Peyer's patch (tissue), 4 donors: ENCODE results near the gene CWC27. TPM values are rescaled to one million over a fixed set of nuclear protein-coding genes. Genes with fewer than 3 reads are reported as not detected.
A peak's percentile ranks its signal among the peaks of the same experiment; 100 is the strongest.

Experiments used
- DNase-seq, 3 donors: peaks; one replicate each; pipeline ENCODE4 v3.0.0-alpha.2; 2017 to 2019
- H3K27ac ChIP-seq, 4 donors: fragments of 200-600 bp; sonication (generic); one replicate each; pipeline ENCODE4 v1.5.1; 2016 to 2019
- H3K27me3 ChIP-seq, 2 donors: fragments of 200-600 bp; sonication (generic); one replicate each; pipeline ENCODE4 v1.5.1; 2019
- H3K36me3 ChIP-seq, 3 donors: fragments of 200-600 bp; sonication (generic); one replicate each; pipeline ENCODE4 v1.5.1; 2016 to 2019
- H3K4me1 ChIP-seq, 4 donors: fragments of 200-600 bp; sonication (generic); one replicate each; pipeline ENCODE4 v1.5.1; 2016 to 2019
- H3K4me3 ChIP-seq, 4 donors: fragments of 200-600 bp; sonication (generic); 1 replicate in 3 of 4; 2 replicates in 1 of 4; pipeline ENCODE4 v1.5.1; 2016 to 2019; ENCODE audit warnings: mild to moderate bottlenecking in 1 of 4
- H3K9me3 ChIP-seq, 4 donors: fragments of 200-600 bp; sonication (generic); one replicate each; pipeline ENCODE4 v1.5.1; 2016 to 2019; ENCODE audit warnings: mild to moderate bottlenecking in 1 of 4
- POLR2A ChIP-seq, 2 donors: fragments of 450-650 bp; IDR thresholded peaks; one replicate each; pipeline ENCODE4 v1.5.1; 2017; ENCODE audit warnings: antibody characterized with exemption in 2 of 2, mild to moderate bottlenecking in 2 of 2, moderate library complexity in 2 of 2
- total RNA-seq, 4 donors: library from RNA; depleted of rRNA; stranded (reverse); fragments of >200 nt; gene quantifications; one replicate each; pipeline ENCODE4 v1.1.0, GENCODE V29; 2016
- TF ChIP-seq, protein P1 (sequence below), 6 experiments: fragments of 450-650 bp in 4 of 6; fragments of 200-600 bp in 2 of 6; sonication (generic) in 1 of 6; IDR thresholded peaks; one replicate each; pipeline ENCODE4 v1.5.1; 2017 to 2019; ENCODE audit warnings: antibody characterized with exemption in 6 of 6, mild to moderate bottlenecking in 3 of 6, moderate library complexity in 1 of 6

CWC27 gene
- total RNA-seq, 4 donors from 2014 or later = 10.9 to 24.8 (median 13.6) TPM

DNA sequence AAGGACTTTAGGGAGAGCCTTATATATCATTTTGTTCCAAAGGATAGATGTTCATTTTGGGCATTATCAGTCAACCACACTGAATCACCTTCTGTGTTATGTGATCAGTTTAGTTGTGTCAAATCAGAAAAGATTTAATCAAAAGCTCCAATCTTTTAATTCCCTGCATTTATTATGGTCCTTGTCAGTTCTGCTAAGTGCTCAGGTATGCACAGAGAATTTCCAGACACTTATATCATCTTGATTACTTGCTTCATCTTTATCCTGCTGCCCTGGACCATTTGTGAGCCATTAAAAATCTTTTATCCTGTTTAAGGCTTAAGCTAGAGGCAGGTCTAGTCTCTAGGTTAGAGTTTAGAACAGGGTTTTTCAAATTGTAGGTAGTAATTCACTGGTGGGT is 179.1 kb downstream of the CWC27 start:
- no peak for DNase-seq
- Histone ChIP-seq H3K27me3 (no peaks in the 10 kb centered on the region), H3K36me3 (no peaks in the 10 kb centered on the region), H3K4me1 (no peaks in the 10 kb centered on the region), H3K4me3 (no peak overlapping the region), H3K9me3 (no peaks in the 10 kb centered on the region), H3K27ac (no peak overlapping the region)
- TF ChIP-seq POLR2A (IDR thresholded peaks at IDR 0.05) = no peak
- TF ChIP-seq, protein P1, sequence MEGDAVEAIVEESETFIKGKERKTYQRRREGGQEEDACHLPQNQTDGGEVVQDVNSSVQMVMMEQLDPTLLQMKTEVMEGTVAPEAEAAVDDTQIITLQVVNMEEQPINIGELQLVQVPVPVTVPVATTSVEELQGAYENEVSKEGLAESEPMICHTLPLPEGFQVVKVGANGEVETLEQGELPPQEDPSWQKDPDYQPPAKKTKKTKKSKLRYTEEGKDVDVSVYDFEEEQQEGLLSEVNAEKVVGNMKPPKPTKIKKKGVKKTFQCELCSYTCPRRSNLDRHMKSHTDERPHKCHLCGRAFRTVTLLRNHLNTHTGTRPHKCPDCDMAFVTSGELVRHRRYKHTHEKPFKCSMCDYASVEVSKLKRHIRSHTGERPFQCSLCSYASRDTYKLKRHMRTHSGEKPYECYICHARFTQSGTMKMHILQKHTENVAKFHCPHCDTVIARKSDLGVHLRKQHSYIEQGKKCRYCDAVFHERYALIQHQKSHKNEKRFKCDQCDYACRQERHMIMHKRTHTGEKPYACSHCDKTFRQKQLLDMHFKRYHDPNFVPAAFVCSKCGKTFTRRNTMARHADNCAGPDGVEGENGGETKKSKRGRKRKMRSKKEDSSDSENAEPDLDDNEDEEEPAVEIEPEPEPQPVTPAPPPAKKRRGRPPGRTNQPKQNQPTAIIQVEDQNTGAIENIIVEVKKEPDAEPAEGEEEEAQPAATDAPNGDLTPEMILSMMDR (IDR thresholded peaks at IDR 0.05) = no peak

DNA sequence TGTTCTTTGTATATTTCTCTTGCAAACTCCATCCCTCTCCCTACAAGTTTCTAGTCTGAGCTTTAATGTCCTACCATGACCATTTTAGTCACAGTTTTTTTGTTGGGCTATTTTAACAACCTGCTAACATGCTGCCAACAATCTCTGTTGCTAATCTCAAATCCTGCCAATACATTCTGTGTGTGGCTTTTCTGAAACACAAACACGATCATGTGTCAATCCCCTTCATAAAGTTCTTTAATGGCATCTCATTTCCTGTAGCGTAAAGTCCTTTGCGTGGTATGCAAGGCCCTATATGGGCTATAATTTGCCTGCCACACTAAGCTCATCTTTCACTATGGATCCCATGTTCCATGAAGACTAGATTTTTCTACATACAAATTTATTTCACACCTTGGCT is 180.6 kb downstream of the CWC27 start:
- no peaks in the 10 kb centered on the region for H3K27me3 ChIP-seq
- no peak for TF ChIP-seq POLR2A (IDR thresholded peaks at IDR 0.05)
- H3K9me3 ChIP-seq = no peaks in the 10 kb centered on the region
- H3K4me3 ChIP-seq = no peak overlapping the region
- H3K36me3 ChIP-seq = no peaks in the 10 kb centered on the region
- H3K27ac ChIP-seq = no peak overlapping the region
- DNase-seq = no peak
- H3K4me1 ChIP-seq = no peaks in the 10 kb centered on the region

DNA sequence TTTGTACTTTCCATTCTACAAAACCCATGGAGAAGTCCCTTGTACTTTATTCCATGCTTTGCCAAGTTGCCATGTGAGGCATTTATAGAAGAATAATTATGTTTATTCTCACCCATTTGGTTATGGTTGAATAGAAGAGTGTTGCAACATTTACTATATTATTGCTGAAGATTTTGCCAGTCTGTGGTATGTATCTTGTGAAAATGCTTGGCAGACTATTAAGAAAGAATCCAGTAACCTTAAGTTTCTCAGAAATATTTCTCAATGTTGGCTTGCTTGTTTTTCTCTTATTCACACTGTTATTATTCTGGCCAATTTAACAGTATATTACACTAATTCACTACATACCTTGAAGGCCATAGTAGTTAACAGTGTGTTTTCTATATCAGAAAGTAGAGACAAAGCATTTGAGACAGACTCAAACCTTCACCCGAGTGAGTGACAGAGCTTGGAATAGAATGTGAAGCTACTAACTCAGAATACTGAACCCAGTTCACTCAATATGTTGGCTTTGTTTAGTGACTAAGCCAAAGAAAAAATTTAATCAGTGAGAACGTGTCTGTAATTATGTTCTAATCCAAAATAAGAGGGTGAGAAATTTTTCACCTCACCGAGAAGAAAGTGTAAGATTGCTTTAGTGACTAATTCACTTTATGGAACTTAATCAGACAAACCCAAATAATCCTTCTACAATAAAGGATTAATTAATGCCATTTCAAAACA is 184.4 kb downstream of the CWC27 start:
- Histone ChIP-seq H3K27ac (no peak overlapping the region), H3K36me3 (no peaks in the 10 kb centered on the region), H3K9me3 (no peaks in the 10 kb centered on the region), H3K4me1 (no peaks in the 10 kb centered on the region), H3K4me3 (no peak overlapping the region), H3K27me3 (no peaks in the 10 kb centered on the region)
- TF ChIP-seq POLR2A (IDR thresholded peaks at IDR 0.05) = no peak
- TF ChIP-seq, protein P1 (IDR thresholded peaks at IDR 0.05) = no peak
- no peak for DNase-seq

DNA sequence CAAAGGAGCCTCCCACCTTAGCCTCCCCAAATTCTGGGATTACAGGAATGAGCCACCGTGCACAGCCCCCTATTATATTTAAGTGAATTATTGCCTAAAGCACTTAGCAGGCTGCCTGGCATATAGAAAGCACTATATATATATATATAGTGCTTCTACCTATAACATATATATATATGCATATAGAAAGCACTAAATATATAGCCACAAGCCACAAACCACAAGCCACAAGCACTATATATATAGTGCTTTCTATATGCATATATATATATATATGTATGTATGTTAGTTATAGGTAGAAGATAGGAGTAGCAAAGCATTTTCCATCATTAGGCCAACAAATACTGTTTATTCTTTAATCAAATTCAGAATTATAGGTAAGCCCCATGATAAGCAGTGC is 185.8 kb downstream of the CWC27 start:
- H3K36me3 ChIP-seq = no peaks in the 10 kb centered on the region
- H3K27ac ChIP-seq = no peak overlapping the region
- no peaks in the 10 kb centered on the region for H3K27me3 ChIP-seq
- no peak overlapping the region for H3K4me3 ChIP-seq
- no peaks in the 10 kb centered on the region for H3K4me1 ChIP-seq
- DNase-seq = no peak
- no peaks in the 10 kb centered on the region for H3K9me3 ChIP-seq
- TF ChIP-seq POLR2A (IDR thresholded peaks at IDR 0.05) = no peak
- TF ChIP-seq, protein P1 (IDR thresholded peaks at IDR 0.05) = no peak

DNA sequence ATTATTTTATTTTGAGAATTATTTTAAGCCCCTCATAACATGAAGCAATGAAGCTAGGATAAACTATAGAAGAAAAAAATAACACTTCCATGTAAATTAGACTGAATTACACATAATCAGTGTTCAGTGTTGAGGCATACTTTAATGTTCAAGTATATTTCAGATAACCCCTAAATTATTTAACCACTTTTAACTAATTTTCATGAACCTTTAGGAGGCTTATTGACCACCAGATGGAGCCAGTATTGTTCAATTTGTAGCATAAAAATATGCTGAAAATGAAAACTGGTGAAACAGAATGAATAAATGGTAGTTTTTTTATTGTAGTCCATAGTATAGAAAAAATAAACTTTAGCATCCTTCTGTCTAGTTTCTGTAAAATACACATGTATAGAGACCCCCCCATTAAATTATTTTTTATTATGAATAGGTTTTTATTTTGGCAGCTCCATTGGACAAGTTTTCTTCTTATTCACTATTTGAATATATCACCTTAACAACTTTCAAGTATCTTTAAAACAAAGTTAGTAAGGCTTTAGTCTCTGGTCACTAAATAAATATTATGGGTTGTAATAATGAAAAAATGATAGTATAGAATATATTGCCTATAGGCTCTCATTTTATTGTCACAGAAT is 190.1 kb downstream of the CWC27 start:
- H3K4me1 ChIP-seq = no peaks in the 10 kb centered on the region
- H3K27me3 ChIP-seq = no peaks in the 10 kb centered on the region
- peaks cover 0 to 6% (median 0%) of the 10 kb centered on the region in 4 donors for H3K9me3 ChIP-seq
- H3K36me3 ChIP-seq = no peaks in the 10 kb centered on the region
- no peak overlapping the region for H3K27ac ChIP-seq
- DNase-seq = no peak
- TF ChIP-seq POLR2A (IDR thresholded peaks at IDR 0.05) = no peak
- TF ChIP-seq, protein P1 (IDR thresholded peaks at IDR 0.05) = peak; percentile 6 to 49 (median 39)
- H3K4me3 ChIP-seq = no peak overlapping the region

DNA sequence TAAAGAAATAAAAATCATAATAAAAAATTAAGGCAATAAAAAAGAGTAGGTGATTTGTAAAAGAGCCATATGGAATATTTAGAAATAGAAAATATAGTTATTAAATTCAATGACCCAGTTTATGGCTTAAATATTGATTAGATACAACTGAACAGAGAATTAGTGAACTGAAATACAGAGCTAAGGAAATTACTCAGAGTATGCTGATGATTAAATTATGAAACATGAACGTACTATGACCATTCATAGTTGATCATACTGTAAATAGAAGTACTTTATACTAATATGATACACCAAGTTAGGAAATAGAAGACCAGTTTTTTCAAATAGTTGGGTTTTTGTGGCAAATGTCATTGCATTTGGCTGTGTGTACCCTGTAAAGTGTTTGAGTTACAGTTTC is 194.5 kb downstream of the CWC27 start:
- TF ChIP-seq POLR2A (IDR thresholded peaks at IDR 0.05) = no peak
- TF ChIP-seq, protein P1 (IDR thresholded peaks at IDR 0.05) = no peak
- no peaks in the 10 kb centered on the region for H3K27me3 ChIP-seq
- DNase-seq = no peak
- H3K4me1 ChIP-seq = no peaks in the 10 kb centered on the region
- no peak overlapping the region for H3K27ac ChIP-seq
- H3K4me3 ChIP-seq = no peak overlapping the region
- peaks cover 0 to 7% (median 0%) of the 10 kb centered on the region in 4 donors for H3K9me3 ChIP-seq
- H3K36me3 ChIP-seq = no peaks in the 10 kb centered on the region
